ENCODE data around the gene TICRR. TPM values are rescaled to one million over a fixed set of nuclear protein-coding genes. Genes with fewer than 3 reads are reported as not detected.
A peak's percentile ranks its signal among the peaks of the same experiment; 100 is the strongest.

The TICRR gene
- total RNA-seq, 4 donors from 2014 or later: 1.2 TPM; not detected in 3

- no peak for ATAC-seq
- Histone ChIP-seq H3K4me3 (peak overlapping the region in 1 of 2 donors; percentile 57), H3K27me3 (no peaks in the 10 kb centered on the region), H3K9me3 (no peaks in the 10 kb centered on the region), H3K27ac (peak overlapping the region; percentile 51 to 91 (median 88)), H3K4me1 (peaks cover 0 to 30% (median 10%) of the 10 kb centered on the region in 3 donors), H3K36me3 (no peaks in the 10 kb centered on the region)
- TF ChIP-seq POLR2AphosphoS5 (IDR thresholded peaks at IDR 0.05) (no peak), POLR2A (IDR thresholded peaks at IDR 0.05) (no peak), CTCF (IDR thresholded peaks at IDR 0.05) (no peak), EP300 (IDR thresholded peaks at IDR 0.05) (no peak)
- WGBS, 2 donors (ENCODE audit: low coverage in 1 of 2): 80% methylated on average over 1 of the region's 8 CpGs; no CpG with 5 or more reads in 1 of the 2 donors
Measured at GRCh38 chr15:89666184-89666857, 91.1 kb downstream of the TICRR start.

GRCh38 chr15:89666858-89667705, 91.8 kb downstream of the TICRR start:
- Histone ChIP-seq H3K4me1 (peaks cover 0 to 36% (median 11%) of the 10 kb centered on the region in 3 donors), H3K36me3 (no peaks in the 10 kb centered on the region), H3K9me3 (no peaks in the 10 kb centered on the region), H3K27ac (peak overlapping the region in 3 of 4 donors; percentile 86 to 91 (median 90)), H3K4me3 (no peak overlapping the region), H3K27me3 (no peaks in the 10 kb centered on the region)
- WGBS, 2 donors (ENCODE audit: low coverage in 1 of 2): 79% methylated on average over 2 of the region's 13 CpGs; no CpG with 5 or more reads in 1 of the 2 donors
- ATAC-seq: no peak
- TF ChIP-seq POLR2AphosphoS5 (IDR thresholded peaks at IDR 0.05): no peak
- no peak for TF ChIP-seq POLR2A (IDR thresholded peaks at IDR 0.05)
- TF ChIP-seq EP300 (IDR thresholded peaks at IDR 0.05): no peak
- TF ChIP-seq CTCF (IDR thresholded peaks at IDR 0.05): no peak

- no peak overlapping the region for H3K4me3 ChIP-seq
- TF ChIP-seq POLR2AphosphoS5 (IDR thresholded peaks at IDR 0.05) (no peak), POLR2A (IDR thresholded peaks at IDR 0.05) (no peak), EP300 (IDR thresholded peaks at IDR 0.05) (no peak), CTCF (IDR thresholded peaks at IDR 0.05) (no peak)
- H3K27me3 ChIP-seq: no peaks in the 10 kb centered on the region
- WGBS, 2 donors (ENCODE audit: low coverage in 1 of 2): no CpG with 5 or more reads among the region's 7 CpGs
- no peak for ATAC-seq
- no peaks in the 10 kb centered on the region for H3K9me3 ChIP-seq
- no peak overlapping the region for H3K27ac ChIP-seq
- no peaks in the 10 kb centered on the region for H3K36me3 ChIP-seq
- peaks cover 0 to 38% (median 17%) of the 10 kb centered on the region in 3 donors for H3K4me1 ChIP-seq
Measured at GRCh38 chr15:89667706-89667960, 92.4 kb downstream of the TICRR start.

- TF ChIP-seq POLR2AphosphoS5 (IDR thresholded peaks at IDR 0.05): no peak
- TF ChIP-seq CTCF (IDR thresholded peaks at IDR 0.05): no peak
- no peak overlapping the region for H3K4me3 ChIP-seq
- WGBS, 2 donors (ENCODE audit: low coverage in 1 of 2): 93 to 100% methylated on average over 2 to 3 of the region's 3 CpGs
- no peaks in the 10 kb centered on the region for H3K9me3 ChIP-seq
- H3K27me3 ChIP-seq: no peaks in the 10 kb centered on the region
- H3K4me1 ChIP-seq: peaks cover 0 to 38% (median 17%) of the 10 kb centered on the region in 3 donors
- no peaks in the 10 kb centered on the region for H3K36me3 ChIP-seq
- no peak for ATAC-seq
- H3K27ac ChIP-seq: no peak overlapping the region
Measured at GRCh38 chr15:89668171-89668570, 92.9 kb downstream of the TICRR start.

Measured in gastroesophageal sphincter (tissue), 4 donors.